Heart left ventricle (tissue), 16 donors: ENCODE measurements around the gene RIC8B. TPM values are rescaled to one million over a fixed set of nuclear protein-coding genes. Genes with fewer than 3 reads are reported as not detected.

Experiments used
- ATAC-seq, 4 donors: fragments of 200-7000 bp; cut with Tn5 transposase; one replicate each; pipeline ENCODE4 v1.9.1; 2020 to 2022; ENCODE audit warnings: moderate library complexity in 4 of 4, mild to moderate bottlenecking in 3 of 4, moderate number of reproducible peaks in 1 of 4
- DNase-seq, 5 donors: peaks; one replicate each; pipeline ENCODE4 v3.0.0-alpha.2; 2020
- H3K27ac ChIP-seq, 12 donors: fragments of 200-600 bp; sonication (generic) in 4 of 12; one replicate each; pipeline versions ENCODE4 v1.5.0 to v1.8.0; 2016 to 2022; ENCODE audit warnings: mild to moderate bottlenecking in 2 of 12
- H3K27me3 ChIP-seq, 9 donors: fragments of 200-600 bp; sonication (generic) in 2 of 9; one replicate each; pipeline versions ENCODE4 v1.5.1 to v1.8.0; 2016 to 2022; ENCODE audit warnings: mild to moderate bottlenecking in 3 of 9
- H3K36me3 ChIP-seq, 9 donors: fragments of 200-600 bp; sonication (generic) in 2 of 9; one replicate each; pipeline versions ENCODE4 v1.5.0 to v1.8.0; 2018 to 2022; ENCODE audit warnings: mild to moderate bottlenecking in 2 of 9
- H3K4me1 ChIP-seq, 12 donors: fragments of 200-600 bp; sonication (generic) in 4 of 12; one replicate each; pipeline versions ENCODE4 v1.5.0 to v1.8.0; 2016 to 2022; ENCODE audit warnings: mild to moderate bottlenecking in 3 of 12
- H3K4me3 ChIP-seq, 12 donors: fragments of 200-600 bp; sonication (generic) in 4 of 12; one replicate each; pipeline versions ENCODE4 v1.5.0 to v1.8.0; 2017 to 2022; ENCODE audit warnings: mild to moderate bottlenecking in 9 of 12, moderate library complexity in 4 of 12
- H3K9me3 ChIP-seq, 12 donors: fragments of 200-600 bp; sonication (generic) in 4 of 12; one replicate each; pipeline versions ENCODE4 v1.5.0 to v1.8.0; 2016 to 2022; ENCODE audit warnings: mild to moderate bottlenecking in 1 of 12
- CTCF ChIP-seq, 12 donors: fragments of 200-600 bp; sonication (generic) in 4 of 12; IDR thresholded peaks; one replicate each; pipeline versions ENCODE4 v1.5.0 to v1.8.0; 2018 to 2022; ENCODE audit warnings: antibody characterized with exemption in 12 of 12, mild to moderate bottlenecking in 5 of 12
- POLR2A ChIP-seq, 2 donors: fragments of 450-650 bp; IDR thresholded peaks; one replicate each; pipeline ENCODE4 v1.6.1; 2017; ENCODE audit warnings: antibody characterized with exemption in 2 of 2, mild to moderate bottlenecking in 2 of 2, moderate library complexity in 2 of 2
- WGBS, 4 donors: extraction: QIAGEN DNeasy Blood & Tissue Kit in 2 of 4; methylation state at CpG; one replicate each; pipeline versions ENCODE4 v1.1.5 to v1.1.7; 2013 to 2018; 5-methylcytosine and 5-hydroxymethylcytosine counted together
- intact Hi-C, 10 donors: fragments of 100-400 bp; cut with DNase I; formaldehyde crosslinking; loops; one replicate each; pipeline versions ENCODE4 v1.11.1 to v1.14.2; 2022
- polyA plus RNA-seq, 2 donors: library from polyadenylated mRNA; stranded (reverse); fragments of 200-250 nt; gene quantifications; one replicate each; pipeline ENCODE4 v1.2.3, GENCODE V29; 2013
- total RNA-seq, 9 donors: library from RNA; depleted of rRNA in 2 of 9; stranded (reverse); fragments of >200 nt in 2 of 9; fragmentation: NEBNext Ultra II Directional in 3 of 9; extraction: Animal tissue kit (Norgen Biotek cat#: 25700) in 3 of 9; gene quantifications; one replicate each; pipeline versions ENCODE4 v1.1.0 to v1.2.4, GENCODE V29; 2016 to 2023
- donor health status: ischemic (EF 13 %, LVEDD 7.1; RV severe dilation, severe dysfunction).
- donor health status: healthy with polysubstance abuse.
- donor health status: DM: no; HTN: yes; CAD: no.
- donor health status: DM: no; HTN: no; CAD: no.
- donor health status: ischemic (EF 25% LVEDD 6.9; RV normal size, moderate dysfunction).
- donor health status: ischemic (EF 25% LVEDD 5.7; RV mildly dilated, moderate dysfunction).
- donor health status: healthy.
- donor health status: DM: yes; HTN: yes; CAD: no.
- donor health status: ischemic (EF 35%, LVEDD 5.7; RV mildly dilated, moderate dysfunction).
- donor health status: nonischemic (EF 11% LVEDD 7.7; RV severe dilation, severe dysfunction).
- donor health status: DM: yes; HTN: yes; CAD: no.
- donor health status: PGD.
- donor health status: ischemic (EF 29% LVEDD 5.4; RV normal size, mild dysfunction).
- donor health status: nonischemic (EF 23%, LVEDD 6.1; RV moderate dilation, normal function).

RIC8B gene
- total and polyA plus RNA-seq, 11 donors: 6.1 to 27.5 (median 22.7) TPM

GRCh38 chr12:106906715-106907114 is 132.2 kb downstream of the RIC8B start:
- DNase-seq: no peak

GRCh38 chr12:106907411-106907810 is 132.9 kb downstream of the RIC8B start:
- Histone ChIP-seq H3K9me3 (no peaks in the 10 kb centered on the region), H3K36me3 (no peaks in the 10 kb centered on the region), H3K27ac (no peak overlapping the region), H3K27me3 (peaks cover 0 to 86% (median 0%) of the 10 kb centered on the region in 9 donors), H3K4me3 (no peak overlapping the region), H3K4me1 (peaks cover 0 to 12% (median 8%) of the 10 kb centered on the region in 12 donors)
- no peak for ATAC-seq
- TF ChIP-seq CTCF (IDR thresholded peaks at IDR 0.05): no peak
- 69 to 79% (median 76%) methylated on average over 5 of the region's 5 CpGs for WGBS, 4 donors
- DNase-seq: no peak
- intact Hi-C loops: no loop called here

More at GRCh38 chr12:106906715-106907114, 132.2 kb downstream of the RIC8B start:
- H3K27me3 ChIP-seq: peaks cover 0 to 86% (median 0%) of the 10 kb centered on the region in 9 donors
- WGBS, 4 donors: 70 to 86% (median 79%) methylated on average over 2 of the region's 2 CpGs
- intact Hi-C loops: no loop called here
- peaks cover 0 to 12% (median 8%) of the 10 kb centered on the region in 12 donors for H3K4me1 ChIP-seq
- TF ChIP-seq POLR2A (IDR thresholded peaks at IDR 0.05) (no peak), CTCF (IDR thresholded peaks at IDR 0.05) (no peak)
- H3K36me3 ChIP-seq: no peaks in the 10 kb centered on the region
- ATAC-seq: no peak
- H3K9me3 ChIP-seq: no peaks in the 10 kb centered on the region
- no peak overlapping the region for H3K4me3 ChIP-seq
- no peak overlapping the region for H3K27ac ChIP-seq

- peaks cover 0 to 12% (median 8%) of the 10 kb centered on the region in 12 donors for H3K4me1 ChIP-seq
- H3K27ac ChIP-seq: no peak overlapping the region
- no peak overlapping the region for H3K4me3 ChIP-seq
- ATAC-seq (no peak), DNase-seq (no peak)
- no peaks in the 10 kb centered on the region for H3K36me3 ChIP-seq
- WGBS, 4 donors: 79 to 83% (median 81%) methylated on average over 4 of the region's 4 CpGs
- H3K9me3 ChIP-seq: no peaks in the 10 kb centered on the region
- no peak for TF ChIP-seq CTCF (IDR thresholded peaks at IDR 0.05)
- no peak for TF ChIP-seq POLR2A (IDR thresholded peaks at IDR 0.05)
- peaks cover 0 to 86% (median 0%) of the 10 kb centered on the region in 9 donors for H3K27me3 ChIP-seq
- intact Hi-C loops: no loop called here
These were observed 133.4 kb downstream of the RIC8B start for GRCh38 chr12:106907846-106908245.

- Histone ChIP-seq H3K27ac (no peak overlapping the region), H3K9me3 (no peaks in the 10 kb centered on the region), H3K4me1 (peaks cover 0 to 5% (median 3%) of the 10 kb centered on the region in 12 donors), H3K36me3 (no peaks in the 10 kb centered on the region), H3K27me3 (peaks cover 0 to 86% (median 0%) of the 10 kb centered on the region in 9 donors), H3K4me3 (no peak overlapping the region)
- DNase-seq: no peak
- WGBS, 4 donors: 81 to 88% (median 83%) methylated on average over 3 of the region's 3 CpGs
- ATAC-seq: no peak
- intact Hi-C loops: no loop called here
- TF ChIP-seq CTCF (IDR thresholded peaks at IDR 0.05): no peak
- no peak for TF ChIP-seq POLR2A (IDR thresholded peaks at IDR 0.05)
These were observed 134.1 kb downstream of the RIC8B start for GRCh38 chr12:106908561-106908960.
